Stomach (tissue), 9 donors: ENCODE results near the gene MKLN1. TPM values are rescaled to one million over a fixed set of nuclear protein-coding genes. Genes with fewer than 3 reads are reported as not detected.

Source experiments
- DNase-seq, 2 donors: peaks; one replicate each; pipeline versions ENCODE4 v3.0.0 to v3.0.0-alpha.2; 2013 to 2019
- H3K27ac ChIP-seq, 5 donors: fragments of 200-600 bp in 4 of 5; sonication (generic) in 4 of 5; one replicate each; pipeline ENCODE4 v1.5.1; 2013 to 2019; ENCODE audit warnings: mild to moderate bottlenecking in 1 of 5, moderate library complexity in 1 of 5
- H3K27me3 ChIP-seq, 3 donors: fragments of 200-600 bp; sonication (generic); one replicate each; pipeline ENCODE4 v1.5.1; 2017 to 2019; ENCODE audit warnings: mixed run types in 1 of 3
- H3K36me3 ChIP-seq, 4 donors: fragments of 200-600 bp; sonication (generic); 1 replicate in 3 of 4; 2 replicates in 1 of 4; pipeline ENCODE4 v1.5.1; 2016 to 2019
- H3K4me1 ChIP-seq, 4 donors: fragments of 200-600 bp; sonication (generic); one replicate each; pipeline ENCODE4 v1.5.1; 2016 to 2019
- H3K4me3 ChIP-seq, 4 donors: fragments of 200-600 bp; sonication (generic) in 3 of 4; one replicate each; pipeline ENCODE4 v1.5.1; 2016 to 2019; ENCODE audit warnings: mild to moderate bottlenecking in 1 of 4
- H3K9me3 ChIP-seq, 4 donors: fragments of 200-600 bp; sonication (generic); one replicate each; pipeline ENCODE4 v1.5.1; 2016 to 2019
- EP300 ChIP-seq: sonication (generic); formaldehyde crosslinking; IDR thresholded peaks from one replicate; pipeline ENCODE4 v1.6.1; 2017; ENCODE audit warnings: antibody characterized with exemption
- POLR2A ChIP-seq, 4 donors: fragments of 450-650 bp; IDR thresholded peaks; one replicate each; pipeline ENCODE4 v1.6.1; 2016; ENCODE audit warnings: antibody characterized with exemption in 4 of 4, control low read depth in 2 of 4, mild to moderate bottlenecking in 1 of 4, moderate library complexity in 1 of 4
- POLR2AphosphoS5 ChIP-seq, 3 donors: sonication (generic); formaldehyde crosslinking; IDR thresholded peaks; one replicate each; pipeline ENCODE4 v1.6.1; 2016; ENCODE audit warnings: antibody characterized with exemption in 3 of 3
- WGBS, 5 donors: extraction: QIAGEN DNeasy Blood & Tissue Kit in 3 of 5; methylation state at CpG; one replicate each; pipeline versions ENCODE4 v1.1.5 to v1.1.7; 2013 to 2018; 5-methylcytosine and 5-hydroxymethylcytosine counted together
- intact Hi-C: fragments of 100-400 bp; cut with DNase I; formaldehyde crosslinking; loops from one replicate; pipeline ENCODE4 v1.15.1; 2023; ENCODE audit warnings: low total_unique reads
- polyA plus RNA-seq, 3 donors: library from polyadenylated mRNA; stranded (reverse); fragments of 200-250 nt; gene quantifications; one replicate each; pipeline ENCODE4 v1.2.3, GENCODE V29; 2013
- total RNA-seq, 5 donors: library from RNA; depleted of rRNA; stranded (reverse); fragments of >200 nt; gene quantifications; one replicate each; pipeline versions ENCODE4 v1.1.0 to v1.2.3, GENCODE V29; 2014 to 2016
- TF ChIP-seq, protein P1 (sequence below), 7 experiments: fragments of 450-650 bp in 4 of 7; fragments of 200-600 bp in 3 of 7; sonication (generic) in 3 of 7; IDR thresholded peaks; one replicate each; pipeline ENCODE4 v1.5.1; 2016 to 2019; ENCODE audit warnings: antibody characterized with exemption in 7 of 7, control low read depth in 2 of 7, mild to moderate bottlenecking in 1 of 7
- donor health status: healthy with polysubstance abuse.
- donor health status: Bipolar disorder and iron deficiency.
- donor health status: healthy.

The MKLN1 gene
- total and polyA plus RNA-seq, 8 donors, result 9.4 to 147 (median 30.8) TPM

DNA sequence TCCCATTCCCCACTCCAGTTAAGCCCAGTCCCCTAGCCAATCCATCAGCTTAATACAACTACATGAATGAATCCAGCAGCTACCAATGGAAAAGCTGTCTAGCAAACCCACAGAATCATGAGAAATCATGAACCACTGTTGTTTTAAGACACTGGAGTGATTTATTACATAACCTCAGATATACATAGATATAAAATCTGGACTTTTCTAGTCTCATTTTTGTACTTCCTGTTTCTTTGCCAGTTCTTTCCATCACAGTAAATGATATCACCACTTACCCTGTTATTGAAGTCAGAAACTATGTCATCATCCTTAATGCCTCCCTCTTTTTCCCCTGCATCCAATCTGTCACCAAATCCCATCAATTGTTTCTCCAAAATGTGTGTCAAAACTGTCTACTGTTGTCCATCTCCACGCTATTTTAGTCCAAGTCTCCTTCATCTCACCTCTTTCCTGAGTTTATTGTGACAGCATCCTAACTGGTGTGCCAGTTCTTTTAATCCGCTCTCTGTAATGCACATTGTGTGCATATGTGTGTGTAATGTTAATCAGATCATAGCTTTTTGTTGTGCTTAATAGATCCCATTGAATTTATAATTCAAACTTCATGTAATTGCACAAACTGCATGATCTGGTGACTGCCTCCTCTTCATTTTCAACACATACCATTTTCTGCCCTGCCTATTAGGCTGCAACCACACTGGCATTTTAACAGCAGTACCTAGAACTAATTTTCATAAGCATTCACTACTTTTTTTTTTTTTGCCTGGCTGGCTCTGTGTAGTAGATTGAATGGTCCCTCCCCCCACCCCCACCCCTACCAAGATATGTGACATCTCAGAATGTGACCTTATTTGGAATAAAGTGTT is 56.0 kb downstream of the MKLN1 start:
- 95 to 100% (median 97%) methylated on average over 2 of the region's 2 CpGs for WGBS, 5 donors
- H3K36me3 ChIP-seq, result peaks cover 0 to 5% (median 2%) of the 10 kb centered on the region in 4 donors
- TF ChIP-seq EP300 (no peak), POLR2A (IDR thresholded peaks at IDR 0.05) (no peak), POLR2AphosphoS5 (IDR thresholded peaks at IDR 0.05) (no peak)
- TF ChIP-seq, protein P1, sequence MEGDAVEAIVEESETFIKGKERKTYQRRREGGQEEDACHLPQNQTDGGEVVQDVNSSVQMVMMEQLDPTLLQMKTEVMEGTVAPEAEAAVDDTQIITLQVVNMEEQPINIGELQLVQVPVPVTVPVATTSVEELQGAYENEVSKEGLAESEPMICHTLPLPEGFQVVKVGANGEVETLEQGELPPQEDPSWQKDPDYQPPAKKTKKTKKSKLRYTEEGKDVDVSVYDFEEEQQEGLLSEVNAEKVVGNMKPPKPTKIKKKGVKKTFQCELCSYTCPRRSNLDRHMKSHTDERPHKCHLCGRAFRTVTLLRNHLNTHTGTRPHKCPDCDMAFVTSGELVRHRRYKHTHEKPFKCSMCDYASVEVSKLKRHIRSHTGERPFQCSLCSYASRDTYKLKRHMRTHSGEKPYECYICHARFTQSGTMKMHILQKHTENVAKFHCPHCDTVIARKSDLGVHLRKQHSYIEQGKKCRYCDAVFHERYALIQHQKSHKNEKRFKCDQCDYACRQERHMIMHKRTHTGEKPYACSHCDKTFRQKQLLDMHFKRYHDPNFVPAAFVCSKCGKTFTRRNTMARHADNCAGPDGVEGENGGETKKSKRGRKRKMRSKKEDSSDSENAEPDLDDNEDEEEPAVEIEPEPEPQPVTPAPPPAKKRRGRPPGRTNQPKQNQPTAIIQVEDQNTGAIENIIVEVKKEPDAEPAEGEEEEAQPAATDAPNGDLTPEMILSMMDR (IDR thresholded peaks at IDR 0.05), result no peak
- intact Hi-C loops, result no loop called here
- peaks cover 0 to 37% (median 18%) of the 10 kb centered on the region in 4 donors for H3K4me1 ChIP-seq
- DNase-seq, result no peak
- no peaks in the 10 kb centered on the region for H3K9me3 ChIP-seq
- no peak overlapping the region for H3K4me3 ChIP-seq
- no peaks in the 10 kb centered on the region for H3K27me3 ChIP-seq
- no peak overlapping the region for H3K27ac ChIP-seq

DNA sequence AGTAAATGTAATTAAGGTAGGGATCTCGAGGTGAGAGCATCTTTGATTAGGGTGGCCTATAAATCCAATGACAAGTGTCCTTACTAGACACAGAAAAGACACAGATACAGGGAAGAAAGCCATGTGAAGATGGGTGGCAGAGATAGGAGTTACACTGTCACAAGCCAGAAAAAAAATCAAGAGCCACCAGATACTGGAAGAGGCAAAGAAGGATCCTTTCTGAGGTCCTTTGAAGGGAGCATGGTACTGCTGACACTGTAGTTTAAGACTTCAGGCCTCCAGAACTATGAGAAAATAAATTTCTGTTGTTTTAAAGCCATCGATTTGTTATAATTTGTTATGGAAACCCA is 56.6 kb downstream of the MKLN1 start:
- no peaks in the 10 kb centered on the region for H3K9me3 ChIP-seq
- intact Hi-C loops, result no loop called here
- TF ChIP-seq POLR2A (IDR thresholded peaks at IDR 0.05) (no peak), POLR2AphosphoS5 (IDR thresholded peaks at IDR 0.05) (no peak), EP300 (no peak)
- TF ChIP-seq, protein P1 (IDR thresholded peaks at IDR 0.05), result no peak
- H3K27me3 ChIP-seq, result no peaks in the 10 kb centered on the region
- DNase-seq, result no peak
- 84 to 95% (median 92%) methylated on average over 2 of the region's 2 CpGs for WGBS, 5 donors
- H3K27ac ChIP-seq, result no peak overlapping the region
- H3K4me1 ChIP-seq, result peaks cover 0 to 37% (median 18%) of the 10 kb centered on the region in 4 donors
- H3K4me3 ChIP-seq, result no peak overlapping the region
- peaks cover 0 to 11% (median 5%) of the 10 kb centered on the region in 4 donors for H3K36me3 ChIP-seq

DNA sequence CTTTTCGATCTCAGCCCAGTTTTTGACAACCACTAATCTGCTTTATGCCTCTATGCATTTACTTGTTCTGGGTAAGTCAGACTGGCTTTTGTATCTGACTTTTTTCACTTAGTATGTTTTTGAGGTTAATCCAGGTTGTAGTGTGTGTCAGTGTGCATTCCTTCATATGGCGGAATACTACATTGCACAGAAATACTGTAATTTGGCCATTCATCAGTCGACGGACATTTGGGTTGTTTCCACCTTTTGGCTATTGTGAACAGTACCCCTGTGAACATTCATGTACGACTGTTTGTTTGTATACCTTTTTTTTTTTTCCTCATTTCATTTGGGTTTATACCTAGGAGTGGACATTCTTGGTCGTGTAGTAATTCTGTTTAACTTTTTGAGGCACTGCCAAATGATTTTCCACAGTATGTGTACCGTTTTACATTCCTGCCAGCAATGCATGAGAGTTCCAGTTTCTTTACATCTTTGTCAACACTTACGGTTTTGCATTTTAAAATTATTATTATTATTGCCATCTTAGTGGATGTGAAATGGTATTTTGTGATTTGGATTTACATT is 57.4 kb downstream of the MKLN1 start:
- H3K36me3 ChIP-seq, result peaks cover 0 to 15% (median 5%) of the 10 kb centered on the region in 4 donors
- no peaks in the 10 kb centered on the region for H3K27me3 ChIP-seq
- TF ChIP-seq POLR2AphosphoS5 (IDR thresholded peaks at IDR 0.05), result no peak
- no peak for TF ChIP-seq POLR2A (IDR thresholded peaks at IDR 0.05)
- TF ChIP-seq, protein P1 (IDR thresholded peaks at IDR 0.05), result no peak
- TF ChIP-seq EP300, result no peak
- peaks cover 0 to 37% (median 18%) of the 10 kb centered on the region in 4 donors for H3K4me1 ChIP-seq
- H3K4me3 ChIP-seq, result no peak overlapping the region
- DNase-seq, result no peak
- no peak overlapping the region for H3K27ac ChIP-seq
- H3K9me3 ChIP-seq, result no peaks in the 10 kb centered on the region
- 62 to 75% (median 68%) methylated on average over 8 of the region's 8 CpGs for WGBS, 5 donors
- intact Hi-C loops, result no loop called here

DNA sequence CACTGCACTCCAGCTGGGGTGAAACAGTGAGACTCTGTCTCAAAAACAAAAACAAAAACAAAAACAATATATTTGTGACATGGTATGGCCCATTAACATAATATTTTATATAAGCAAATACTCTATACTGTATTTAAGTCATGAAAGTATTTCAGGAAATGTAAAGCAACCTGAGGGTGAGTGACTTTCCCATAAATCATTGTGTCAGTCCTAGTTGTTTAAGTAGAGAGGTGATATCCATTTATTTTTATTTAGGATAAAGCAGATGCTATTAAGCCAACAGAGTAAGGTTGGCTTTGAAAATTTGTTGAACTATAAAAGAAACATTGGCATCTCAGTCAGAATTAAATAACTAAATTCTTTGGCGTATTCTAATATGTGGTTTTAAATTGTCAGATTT is 60.5 kb downstream of the MKLN1 start:
- WGBS, 5 donors, result 94 to 100% (median 96%) methylated on average over 1 of the region's 1 CpG
- intact Hi-C loops, result no loop called here
- H3K4me1 ChIP-seq, result peaks cover 0 to 50% (median 20%) of the 10 kb centered on the region in 4 donors

More for the DNA sequence above, 60.5 kb downstream of the MKLN1 start:
- no peak overlapping the region for H3K4me3 ChIP-seq
- no peak overlapping the region for H3K27ac ChIP-seq
- H3K9me3 ChIP-seq, result no peaks in the 10 kb centered on the region
- no peak for TF ChIP-seq POLR2AphosphoS5 (IDR thresholded peaks at IDR 0.05)
- TF ChIP-seq, protein P1 (IDR thresholded peaks at IDR 0.05), result no peak
- TF ChIP-seq EP300, result no peak
- TF ChIP-seq POLR2A (IDR thresholded peaks at IDR 0.05), result no peak
- H3K27me3 ChIP-seq, result no peaks in the 10 kb centered on the region
- peaks cover 0 to 15% (median 5%) of the 10 kb centered on the region in 4 donors for H3K36me3 ChIP-seq
- no peak for DNase-seq
